Activated CD8-positive, alpha-beta T cell treated with anti-CD3 and anti-CD28 coated beads for 36 hours (primary cell): Measurements from ENCODE around the gene PA2G4. TPM values are rescaled to one million over a fixed set of nuclear protein-coding genes. Genes with fewer than 3 reads are reported as not detected.

ENCODE experiments used
- ATAC-seq: fragments of 200-7000 bp; cut with Tn5 transposase; one replicate; pipeline ENCODE4 v1.10.0; 2021; ENCODE audit warnings: mild to moderate bottlenecking, moderate library complexity
- CTCF ChIA-PET: fragments of 350-600 bp; sonication (Branson Sonifier 250); formaldehyde crosslinking; loops from one replicate; lab custom pipeline; 2021; ENCODE audit warnings: antibody characterized with exemption; lab: Charles Lee
- POLR2A ChIA-PET: fragments of 350-600 bp; sonication (Branson Sonifier 250); formaldehyde crosslinking; loops from one replicate; lab custom pipeline; 2021; ENCODE audit warnings: antibody characterized with exemption; lab: Charles Lee
- DNase-seq: peaks from one replicate; pipeline ENCODE4 v3.0.0-alpha.2; 2020
- H3K27ac Mint-ChIP-seq: one replicate; pipeline ENCODE4 v1.8.0; 2021; ENCODE audit warnings: mild to moderate bottlenecking, mixed read lengths
- H3K27me3 Mint-ChIP-seq: one replicate; pipeline ENCODE4 v1.8.0; 2021; ENCODE audit warnings: mixed read lengths
- H3K36me3 Mint-ChIP-seq: one replicate; pipeline ENCODE4 v1.8.0; 2021; ENCODE audit warnings: low read depth, mixed read lengths
- H3K4me1 Mint-ChIP-seq: one replicate; pipeline ENCODE4 v1.8.0; 2021; ENCODE audit warnings: low read depth, mixed read lengths
- H3K4me3 Mint-ChIP-seq: one replicate; pipeline ENCODE4 v1.8.0; 2021; ENCODE audit warnings: mild to moderate bottlenecking, moderate library complexity, mixed read lengths
- H3K9me3 Mint-ChIP-seq: one replicate; pipeline ENCODE4 v1.8.0; 2021; ENCODE audit warnings: mixed read lengths
- intact Hi-C: fragments of 100-400 bp; cut with micrococcal nuclease; formaldehyde crosslinking; loops from one replicate; pipeline ENCODE4 v1.10.0; 2022
- total RNA-seq, 2 experiments: library from RNA; stranded (reverse); gene quantifications; one replicate each; pipeline ENCODE4 v1.2.3, GENCODE V29; 2021
- TF ChIP-seq, protein P1 (sequence below): fragments of 200-600 bp; IDR thresholded peaks from one replicate; pipeline ENCODE4 v1.8.0; 2022; ENCODE audit warnings: antibody characterized with exemption, mild to moderate bottlenecking

The PA2G4 gene
- total RNA-seq, 2 experiments from 2014 or later: 447 to 455 TPM

DNA sequence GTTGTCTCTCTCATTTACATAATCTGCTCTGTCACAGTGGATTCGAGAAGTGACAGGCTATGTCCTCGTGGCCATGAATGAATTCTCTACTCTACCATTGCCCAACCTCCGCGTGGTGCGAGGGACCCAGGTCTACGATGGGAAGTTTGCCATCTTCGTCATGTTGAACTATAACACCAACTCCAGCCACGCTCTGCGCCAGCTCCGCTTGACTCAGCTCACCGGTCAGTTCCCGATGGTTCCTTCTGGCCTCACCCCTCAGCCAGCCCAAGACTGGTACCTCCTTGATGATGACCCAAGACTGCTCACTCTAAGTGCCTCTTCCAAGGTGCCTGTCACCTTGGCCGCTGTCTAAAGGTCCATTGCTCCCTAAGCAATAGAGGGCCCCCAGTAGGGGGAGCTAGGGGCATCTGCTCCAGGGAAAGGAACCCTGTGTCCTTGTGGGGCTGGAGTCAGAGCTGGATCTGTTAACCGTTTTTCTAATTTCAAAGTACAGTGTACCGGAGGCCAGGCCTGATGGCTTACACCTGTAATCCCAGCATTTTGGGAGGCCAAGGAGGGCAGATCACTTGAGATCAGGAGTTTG, 19.3 kb upstream of the PA2G4 start:
- H3K4me3 Mint-ChIP-seq: no peak overlapping the region
- H3K4me1 Mint-ChIP-seq: peaks cover 9% of the 10 kb centered on the region
- intact Hi-C loops: no loop called here
- DNase-seq (peak; percentile 63), ATAC-seq (peak; percentile 71)
- POLR2A ChIA-PET: interaction anchor here (1.2 kb wide), 1 partner anchor 32 kb away, joined by 4 read pairs; no protein-coding TSS in a partner anchor
- peaks cover 8% of the 10 kb centered on the region for H3K27me3 Mint-ChIP-seq
- CTCF ChIA-PET: interaction anchor here (0.6 to 2.8 kb wide), 19 partner anchors 10 to 236 kb away, joined by 3 to 13 read pairs (median 4); partner anchors contain the start of genes PA2G4 and RAB5B
- no peak overlapping the region for H3K27ac Mint-ChIP-seq
- TF ChIP-seq, protein P1, sequence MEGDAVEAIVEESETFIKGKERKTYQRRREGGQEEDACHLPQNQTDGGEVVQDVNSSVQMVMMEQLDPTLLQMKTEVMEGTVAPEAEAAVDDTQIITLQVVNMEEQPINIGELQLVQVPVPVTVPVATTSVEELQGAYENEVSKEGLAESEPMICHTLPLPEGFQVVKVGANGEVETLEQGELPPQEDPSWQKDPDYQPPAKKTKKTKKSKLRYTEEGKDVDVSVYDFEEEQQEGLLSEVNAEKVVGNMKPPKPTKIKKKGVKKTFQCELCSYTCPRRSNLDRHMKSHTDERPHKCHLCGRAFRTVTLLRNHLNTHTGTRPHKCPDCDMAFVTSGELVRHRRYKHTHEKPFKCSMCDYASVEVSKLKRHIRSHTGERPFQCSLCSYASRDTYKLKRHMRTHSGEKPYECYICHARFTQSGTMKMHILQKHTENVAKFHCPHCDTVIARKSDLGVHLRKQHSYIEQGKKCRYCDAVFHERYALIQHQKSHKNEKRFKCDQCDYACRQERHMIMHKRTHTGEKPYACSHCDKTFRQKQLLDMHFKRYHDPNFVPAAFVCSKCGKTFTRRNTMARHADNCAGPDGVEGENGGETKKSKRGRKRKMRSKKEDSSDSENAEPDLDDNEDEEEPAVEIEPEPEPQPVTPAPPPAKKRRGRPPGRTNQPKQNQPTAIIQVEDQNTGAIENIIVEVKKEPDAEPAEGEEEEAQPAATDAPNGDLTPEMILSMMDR: peak; percentile 65
- no peaks in the 10 kb centered on the region for H3K36me3 Mint-ChIP-seq
- no peaks in the 10 kb centered on the region for H3K9me3 Mint-ChIP-seq

DNA sequence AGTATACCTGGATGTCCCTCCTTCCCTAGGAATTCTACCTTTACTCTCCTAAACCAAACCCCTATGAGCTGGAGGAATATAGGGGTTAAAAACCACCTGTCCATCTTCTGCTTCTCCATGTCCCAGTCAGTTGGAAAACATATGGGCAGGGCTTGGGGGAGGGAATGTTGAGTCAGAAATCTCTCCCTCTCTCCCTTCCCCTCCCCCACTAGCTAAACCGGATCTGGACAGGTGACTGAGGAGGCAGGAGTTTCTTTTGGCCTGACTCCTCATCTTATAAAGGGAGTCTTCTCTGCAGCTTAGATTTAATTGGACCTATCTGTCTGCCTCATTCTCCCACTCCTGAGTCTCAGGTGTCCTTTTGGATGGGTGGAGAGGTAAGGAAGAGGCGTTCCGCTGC, 18.3 kb upstream of the PA2G4 start:
- H3K9me3 Mint-ChIP-seq: no peaks in the 10 kb centered on the region
- DNase-seq: no peak
- H3K27ac Mint-ChIP-seq: no peak overlapping the region
- no peaks in the 10 kb centered on the region for H3K36me3 Mint-ChIP-seq
- CTCF ChIA-PET: interaction anchor here (0.8 to 2.8 kb wide), 14 partner anchors 10 to 112 kb away, joined by 3 to 13 read pairs (median 4); partner anchors contain the start of genes PA2G4 and RAB5B
- TF ChIP-seq, protein P1: no peak
- ATAC-seq: no peak
- POLR2A ChIA-PET: interaction anchor here (0.7 kb wide), 1 partner anchor 11 kb away, joined by 4 read pairs; no protein-coding TSS in a partner anchor
- no peak overlapping the region for H3K4me3 Mint-ChIP-seq
- peaks cover 5% of the 10 kb centered on the region for H3K27me3 Mint-ChIP-seq
- peaks cover under 1% of the 10 kb centered on the region for H3K4me1 Mint-ChIP-seq
- intact Hi-C loops: no loop called here

- TF ChIP-seq, protein P1: no peak
- Mint-ChIP-seq H3K36me3 (no peaks in the 10 kb centered on the region), H3K9me3 (no peaks in the 10 kb centered on the region), H3K27ac (no peak overlapping the region), H3K27me3 (peaks cover 5% of the 10 kb centered on the region), H3K4me1 (no peaks in the 10 kb centered on the region), H3K4me3 (no peak overlapping the region)
- CTCF ChIA-PET: interaction anchor here (1.2 to 2.8 kb wide), 5 partner anchors 9 to 109 kb away, joined by 4 to 7 read pairs (median 5); no protein-coding TSS in a partner anchor
- intact Hi-C loops: no loop called here
- POLR2A ChIA-PET: interaction anchor here (0.7 kb wide), 1 partner anchor 10 kb away, joined by 4 read pairs; no protein-coding TSS in a partner anchor
- no peak for DNase-seq
- no peak for ATAC-seq
Measured at GRCh38 chr12:56086608-56087007, 17.8 kb upstream of the PA2G4 start.

- intact Hi-C loops: no loop called here
- TF ChIP-seq, protein P1: no peak
- Mint-ChIP-seq H3K4me3 (no peak overlapping the region), H3K36me3 (no peaks in the 10 kb centered on the region), H3K27me3 (no peaks in the 10 kb centered on the region), H3K27ac (no peak overlapping the region), H3K4me1 (no peaks in the 10 kb centered on the region), H3K9me3 (no peaks in the 10 kb centered on the region)
- POLR2A ChIA-PET: no interaction called here
- ATAC-seq (no peak), DNase-seq (no peak)
- CTCF ChIA-PET: interaction anchor here (1.3 to 1.9 kb wide), 2 partner anchors 8 to 40 kb away, joined by 3 to 6 read pairs; no protein-coding TSS in a partner anchor
Measured at GRCh38 chr12:56087220-56087619, 17.1 kb upstream of the PA2G4 start.

DNA sequence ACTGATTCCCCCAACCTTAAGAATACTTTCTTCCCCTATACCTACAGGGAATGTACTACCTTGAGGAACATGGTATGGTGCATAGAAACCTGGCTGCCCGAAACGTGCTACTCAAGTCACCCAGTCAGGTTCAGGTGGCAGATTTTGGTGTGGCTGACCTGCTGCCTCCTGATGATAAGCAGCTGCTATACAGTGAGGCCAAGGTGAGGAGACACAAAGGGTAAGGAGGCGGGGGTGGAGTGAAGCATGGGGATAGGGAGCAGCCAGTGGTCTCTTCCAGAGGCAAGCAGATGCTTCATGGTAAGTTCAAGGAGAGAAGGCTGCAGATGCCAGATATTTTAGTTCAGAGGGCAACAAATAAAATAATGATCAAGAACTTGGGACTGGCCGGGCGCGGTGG, 6.6 kb upstream of the PA2G4 start:
- Mint-ChIP-seq H3K9me3 (no peaks in the 10 kb centered on the region), H3K4me1 (peaks cover 17% of the 10 kb centered on the region), H3K36me3 (no peaks in the 10 kb centered on the region), H3K27me3 (no peaks in the 10 kb centered on the region), H3K27ac (no peak overlapping the region), H3K4me3 (no peak overlapping the region)
- no peak for DNase-seq
- ChIA-PET CTCF (interaction anchor here (1.3 to 1.8 kb wide), 2 partner anchors 12 to 359 kb away, joined by 5 read pairs; no protein-coding TSS in a partner anchor), POLR2A (interaction anchor here (1.8 kb wide), 1 partner anchor 11 kb away, joined by 4 read pairs; no protein-coding TSS in a partner anchor)
- TF ChIP-seq, protein P1: no peak
- intact Hi-C loops: no loop called here
- ATAC-seq: no peak
